A172 (cell line): ENCODE data around the gene FITM1. TPM values are rescaled to one million over a fixed set of nuclear protein-coding genes. Genes with fewer than 3 reads are reported as not detected.
"Not testable (repeated sequence)": the region's sequence is repeated elsewhere in the genome, so short reads cannot be mapped to it uniquely, and the experiment has no call there.

Source experiments
- DNase-seq: peaks from one replicate; pipeline ENCODE4 v3.0.0-alpha.2; 2015; ENCODE audit warnings: low spot score
- total RNA-seq: library from RNA; depleted of rRNA; stranded (reverse); fragments of >200 nt; shearing (Covaris generic); gene quantifications from 2 replicates; pipeline ENCODE4 v1.2.3, GENCODE V29; 2014

Gene FITM1
- total RNA-seq, 1 experiment from 2014 or later, result not detected

GRCh38 chr14:24098229-24098926, 32.1 kb upstream of the FITM1 start:
- DNase-seq, result no peak

- no peak for DNase-seq
These were observed 31.3 kb upstream of the FITM1 start for GRCh38 chr14:24098927-24099813.

GRCh38 chr14:24100197-24100981, 30.1 kb upstream of the FITM1 start:
- DNase-seq, result no peak

GRCh38 chr14:24100982-24101494, 29.4 kb upstream of the FITM1 start:
- no peak for DNase-seq

GRCh38 chr14:24102357-24103048, 28.0 kb upstream of the FITM1 start:
- no peak for DNase-seq

- DNase-seq, result no peak
These were observed 27.0 kb upstream of the FITM1 start for GRCh38 chr14:24103451-24103850.

- not testable (repeated sequence) for DNase-seq
These were observed 24.7 kb upstream of the FITM1 start for GRCh38 chr14:24105609-24106239.

GRCh38 chr14:24106672-24107271, 23.7 kb upstream of the FITM1 start:
- DNase-seq, result no peak

GRCh38 chr14:24108336-24108874, 22.1 kb upstream of the FITM1 start:
- DNase-seq, result no peak

GRCh38 chr14:24110060-24110459, 20.4 kb upstream of the FITM1 start:
- no peak for DNase-seq

- no peak for DNase-seq
These were observed 19.9 kb upstream of the FITM1 start for GRCh38 chr14:24110523-24110922.

- DNase-seq, result no peak
These were observed 17.1 kb upstream of the FITM1 start for GRCh38 chr14:24113379-24113800.

- peak; percentile 55 for DNase-seq
These were observed 16.5 kb upstream of the FITM1 start for GRCh38 chr14:24113801-24114531.

- peak; percentile 97 for DNase-seq
These were observed 15.7 kb upstream of the FITM1 start, which contains the start of the genes DCAF11 and NRL for GRCh38 chr14:24114532-24115421. Gene DCAF11, plus strand, starts transcription at chr14:24114777. Its CDS starts 818 bp downstream, at chr14:24115595. Gene NRL, minus strand, starts transcription at chr14:24114949. Its CDS starts 32,101 bp downstream, at chr14:24082848.

- DNase-seq, result no peak
These were observed 14.9 kb upstream of the FITM1 start for GRCh38 chr14:24115422-24116127.

GRCh38 chr14:24116128-24116814, 14.2 kb upstream of the FITM1 start:
- no peak for DNase-seq

- DNase-seq, result no peak
These were observed 13.3 kb upstream of the FITM1 start for GRCh38 chr14:24117179-24117578.
